ENCODE results near the gene CRYBB3.

DNA sequence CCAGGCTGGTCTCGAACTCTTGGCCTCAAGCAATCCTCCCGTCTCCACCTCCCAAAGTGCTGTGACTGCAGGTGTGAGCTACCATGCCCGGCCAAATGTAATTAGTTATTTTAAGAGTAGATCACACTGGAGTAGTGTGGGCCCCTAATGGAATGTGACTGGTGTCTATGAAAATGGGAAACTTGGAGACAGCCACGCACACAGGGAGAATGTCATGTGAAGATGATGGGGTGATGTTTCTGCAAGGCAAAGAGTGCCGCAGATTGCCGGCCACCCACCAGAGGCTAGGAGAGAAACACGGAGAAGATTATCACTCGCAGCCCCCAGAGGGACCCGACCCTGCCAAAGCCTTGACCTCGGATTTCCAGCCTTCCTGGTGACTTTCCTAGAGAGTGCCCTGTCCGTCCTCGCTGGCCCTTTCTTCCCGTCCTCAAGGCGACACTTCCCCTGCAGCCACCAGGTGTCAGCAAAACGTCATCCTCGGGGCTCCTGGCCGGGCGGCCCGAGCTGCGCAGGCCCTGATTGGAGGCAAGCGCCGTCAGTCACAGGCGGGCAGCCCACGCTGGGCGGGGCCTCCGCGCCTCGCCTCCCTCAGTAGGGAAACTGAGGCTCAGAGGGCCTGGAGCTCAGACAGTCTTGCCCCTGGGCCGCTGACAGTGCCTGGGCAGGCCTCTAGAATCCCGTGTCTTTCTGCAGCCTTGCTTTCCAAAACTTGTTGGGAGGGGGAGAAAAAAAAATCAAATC is 36.1 kb downstream of the CRYBB3 start:
- TF ChIP-seq CTCF (IDR thresholded peaks at IDR 0.05; ENCODE audit: low read depth, low read length) (peak; percentile 94), EZH2phosphoT487 (IDR thresholded peaks at IDR 0.05; ENCODE audit: low read depth) (no peak)

Measured in OCI-LY3 (cell line).